Neural crest cell (in vitro differentiated cells): ENCODE measurements around the gene FAM43A. TPM values are rescaled to one million over a fixed set of nuclear protein-coding genes. Genes with fewer than 3 reads are reported as not detected.

ENCODE experiments used
- DNase-seq: peaks from one replicate; pipeline ENCODE4 v3.0.0; 2021; ENCODE audit warnings: low read depth, mixed read lengths, low spot score
- H3K27ac Mint-ChIP-seq: one replicate; pipeline ENCODE4 v1.8.0; 2021; ENCODE audit warnings: mild to moderate bottlenecking, mixed read lengths; ENCODE audit not compliant: unreplicated experiment
- H3K27me3 Mint-ChIP-seq: 2 replicates; pipeline ENCODE4 v1.8.0; 2021; ENCODE audit warnings: low read depth, mild to moderate bottlenecking, mixed read lengths
- H3K36me3 Mint-ChIP-seq: 2 replicates; pipeline ENCODE4 v1.8.0; 2021; ENCODE audit warnings: low read depth, mild to moderate bottlenecking, mixed read lengths
- H3K4me1 Mint-ChIP-seq: 2 replicates; pipeline ENCODE4 v1.8.0; 2021; ENCODE audit warnings: mixed read lengths
- H3K4me3 Mint-ChIP-seq: one replicate; pipeline ENCODE4 v1.8.0; 2021; ENCODE audit warnings: mild to moderate bottlenecking, mixed read lengths
- H3K9me3 Mint-ChIP-seq: 2 replicates; pipeline ENCODE4 v1.8.0; 2021; ENCODE audit warnings: mixed read lengths
- long read RNA-seq: library from polyadenylated mRNA; unstranded; transcript quantifications from one replicate; pipeline ENCODE4 v2.0.0, GENCODE V29; 2020
- total RNA-seq: library from RNA; stranded (reverse); gene quantifications from 2 replicates; pipeline ENCODE4 v1.2.1, GENCODE V29; 2021
- TF ChIP-seq, protein P1 (sequence below): fragments of 200-600 bp; sonication (generic); conservative IDR thresholded peaks from 2 replicates; pipeline ENCODE4 v1.5.0; 2021; ENCODE audit warnings: antibody characterized with exemption, mild to moderate bottlenecking

Gene FAM43A, protein sequence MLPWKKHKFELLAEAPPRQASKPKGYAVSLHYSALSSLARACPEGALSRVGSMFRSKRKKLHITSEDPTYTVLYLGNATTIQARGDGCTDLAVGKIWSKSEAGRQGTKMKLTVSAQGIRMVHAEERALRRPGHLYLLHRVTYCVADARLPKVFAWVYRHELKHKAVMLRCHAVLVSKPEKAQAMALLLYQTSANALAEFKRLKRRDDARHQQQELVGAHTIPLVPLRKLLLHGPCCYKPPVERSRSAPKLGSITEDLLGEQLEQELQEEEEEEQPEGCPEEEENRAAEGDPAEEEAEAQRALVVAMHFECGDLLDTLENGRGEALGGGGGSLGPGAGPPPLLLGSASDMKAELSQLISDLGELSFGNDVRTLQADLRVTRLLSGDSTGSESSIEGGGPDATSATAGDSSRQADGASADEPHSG
- total RNA-seq: 1.4 TPM in 2 replicates
- long read RNA-seq: 0 reads

DNA sequence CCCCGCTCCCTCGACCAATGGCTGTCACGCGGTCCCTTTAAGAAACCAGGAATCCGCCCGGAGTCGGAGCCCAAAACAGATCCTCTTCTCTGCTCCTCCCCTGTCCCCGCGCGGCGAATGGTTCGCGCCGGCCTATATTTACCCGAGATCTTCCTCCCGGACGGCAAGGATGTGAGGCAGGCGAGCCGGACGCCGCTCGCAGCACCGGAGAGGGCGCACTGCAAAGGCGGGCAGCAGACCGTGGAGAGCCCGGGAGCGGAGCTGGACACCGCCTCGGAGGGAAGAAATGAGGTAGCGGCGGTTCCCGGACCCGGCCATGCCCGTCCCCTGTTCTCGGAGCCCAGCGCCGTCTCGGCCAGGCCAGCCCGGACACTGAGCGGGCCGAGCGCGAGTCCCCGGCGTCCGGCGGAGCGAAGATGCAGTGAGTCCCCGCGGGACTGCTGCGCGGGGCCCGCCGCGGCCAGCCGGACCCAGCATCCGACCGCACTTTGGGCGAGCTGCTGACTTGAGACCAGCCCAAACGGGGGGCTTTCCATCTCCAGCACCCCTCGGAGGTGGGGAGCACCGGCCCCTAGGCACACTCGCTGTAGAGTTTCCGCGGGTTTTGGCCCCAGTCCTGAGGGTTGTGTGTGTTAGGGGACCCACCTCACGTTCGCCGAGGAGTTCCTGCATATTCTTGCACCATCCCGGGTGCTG, at the start of gene FAM43A:
Gene FAM43A, plus strand, starts transcription at position 166 of the 696 bp plus-strand sequence. CDS start 944 bp downstream, outside the sequence.
- Mint-ChIP-seq H3K36me3 (no peaks in the 10 kb centered on the region), H3K27me3 (peaks cover 80% of the 10 kb centered on the region), H3K9me3 (no peaks in the 10 kb centered on the region), H3K27ac (no peak within 1 kb of the TSS), H3K4me1 (peaks cover 29% of the 10 kb centered on the region), H3K4me3 (peak within 1 kb of the TSS; percentile 93)
- TF ChIP-seq, protein P1, sequence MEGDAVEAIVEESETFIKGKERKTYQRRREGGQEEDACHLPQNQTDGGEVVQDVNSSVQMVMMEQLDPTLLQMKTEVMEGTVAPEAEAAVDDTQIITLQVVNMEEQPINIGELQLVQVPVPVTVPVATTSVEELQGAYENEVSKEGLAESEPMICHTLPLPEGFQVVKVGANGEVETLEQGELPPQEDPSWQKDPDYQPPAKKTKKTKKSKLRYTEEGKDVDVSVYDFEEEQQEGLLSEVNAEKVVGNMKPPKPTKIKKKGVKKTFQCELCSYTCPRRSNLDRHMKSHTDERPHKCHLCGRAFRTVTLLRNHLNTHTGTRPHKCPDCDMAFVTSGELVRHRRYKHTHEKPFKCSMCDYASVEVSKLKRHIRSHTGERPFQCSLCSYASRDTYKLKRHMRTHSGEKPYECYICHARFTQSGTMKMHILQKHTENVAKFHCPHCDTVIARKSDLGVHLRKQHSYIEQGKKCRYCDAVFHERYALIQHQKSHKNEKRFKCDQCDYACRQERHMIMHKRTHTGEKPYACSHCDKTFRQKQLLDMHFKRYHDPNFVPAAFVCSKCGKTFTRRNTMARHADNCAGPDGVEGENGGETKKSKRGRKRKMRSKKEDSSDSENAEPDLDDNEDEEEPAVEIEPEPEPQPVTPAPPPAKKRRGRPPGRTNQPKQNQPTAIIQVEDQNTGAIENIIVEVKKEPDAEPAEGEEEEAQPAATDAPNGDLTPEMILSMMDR: peak; percentile 27
- DNase-seq: peak; percentile 74

DNA sequence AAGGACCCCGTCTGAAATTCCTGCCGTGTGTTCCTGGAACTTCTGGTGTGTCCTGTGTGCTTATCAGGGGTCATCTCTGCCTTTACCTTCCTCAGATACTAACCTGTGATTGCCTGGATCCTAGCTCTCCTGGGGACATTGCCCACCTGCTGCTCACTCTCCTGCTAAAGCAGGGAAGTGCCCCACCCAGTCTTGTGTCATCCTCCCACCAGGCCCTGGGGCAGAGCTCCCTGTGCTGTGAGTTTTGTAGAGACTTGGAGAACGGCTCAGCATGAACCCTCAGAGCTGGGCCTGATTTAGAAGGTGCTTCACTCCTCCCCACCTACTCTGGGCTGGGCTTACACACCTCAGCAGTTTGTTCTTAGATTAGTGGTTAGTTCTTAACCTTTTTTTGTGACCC, 48.6 kb upstream of the FAM43A start:
- Mint-ChIP-seq H3K27me3 (no peaks in the 10 kb centered on the region), H3K4me3 (no peak overlapping the region), H3K27ac (no peak overlapping the region), H3K9me3 (no peaks in the 10 kb centered on the region), H3K4me1 (peaks cover 17% of the 10 kb centered on the region), H3K36me3 (peaks cover 7% of the 10 kb centered on the region)
- DNase-seq: no peak
- TF ChIP-seq, protein P1: no peak

DNA sequence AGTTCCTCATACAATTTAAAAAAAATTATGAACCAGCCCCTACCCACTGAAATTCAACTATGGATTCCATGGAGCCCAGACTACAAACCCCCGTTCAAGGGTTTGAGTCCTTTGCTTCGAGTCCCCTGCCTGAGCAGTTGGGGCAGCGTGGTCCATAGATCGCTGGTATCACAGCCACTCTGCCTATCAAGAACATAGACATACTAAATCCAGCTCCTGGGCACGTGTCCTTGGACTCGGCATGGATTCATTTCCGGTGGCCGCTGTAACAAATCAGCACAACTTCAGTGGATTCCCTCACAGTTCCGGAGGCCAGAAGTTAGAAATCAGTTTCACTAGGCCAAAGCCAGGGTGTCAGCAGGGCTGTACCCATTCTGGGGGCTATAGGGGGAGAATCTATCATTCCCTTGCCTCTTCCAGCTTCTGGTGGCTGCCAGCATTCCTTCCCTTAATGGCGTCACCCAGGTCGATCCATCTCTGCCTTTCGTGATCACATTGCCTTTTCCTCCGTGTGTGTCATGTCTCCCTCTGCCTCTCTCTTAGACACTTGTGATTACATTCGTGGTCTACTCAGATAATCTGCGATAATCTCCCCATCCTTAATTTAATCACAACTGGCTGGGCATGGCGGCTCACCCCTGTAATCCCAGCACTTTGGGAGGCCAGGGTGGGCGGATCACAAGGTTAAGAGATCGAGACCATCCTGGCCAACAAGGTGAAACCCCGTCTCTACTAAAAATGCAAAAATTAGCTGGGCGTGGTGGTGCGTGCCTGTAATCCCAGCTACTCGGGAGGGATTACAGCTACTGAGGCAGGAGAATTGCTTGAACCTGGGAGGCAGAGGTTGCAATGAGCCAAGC, 47.9 kb upstream of the FAM43A start:
- H3K27ac Mint-ChIP-seq: peak overlapping the region; percentile 29
- H3K9me3 Mint-ChIP-seq: no peaks in the 10 kb centered on the region
- no peak overlapping the region for H3K4me3 Mint-ChIP-seq
- TF ChIP-seq, protein P1: no peak
- H3K36me3 Mint-ChIP-seq: peaks cover 9% of the 10 kb centered on the region
- H3K4me1 Mint-ChIP-seq: peaks cover 11% of the 10 kb centered on the region
- DNase-seq: no peak
- no peaks in the 10 kb centered on the region for H3K27me3 Mint-ChIP-seq

DNA sequence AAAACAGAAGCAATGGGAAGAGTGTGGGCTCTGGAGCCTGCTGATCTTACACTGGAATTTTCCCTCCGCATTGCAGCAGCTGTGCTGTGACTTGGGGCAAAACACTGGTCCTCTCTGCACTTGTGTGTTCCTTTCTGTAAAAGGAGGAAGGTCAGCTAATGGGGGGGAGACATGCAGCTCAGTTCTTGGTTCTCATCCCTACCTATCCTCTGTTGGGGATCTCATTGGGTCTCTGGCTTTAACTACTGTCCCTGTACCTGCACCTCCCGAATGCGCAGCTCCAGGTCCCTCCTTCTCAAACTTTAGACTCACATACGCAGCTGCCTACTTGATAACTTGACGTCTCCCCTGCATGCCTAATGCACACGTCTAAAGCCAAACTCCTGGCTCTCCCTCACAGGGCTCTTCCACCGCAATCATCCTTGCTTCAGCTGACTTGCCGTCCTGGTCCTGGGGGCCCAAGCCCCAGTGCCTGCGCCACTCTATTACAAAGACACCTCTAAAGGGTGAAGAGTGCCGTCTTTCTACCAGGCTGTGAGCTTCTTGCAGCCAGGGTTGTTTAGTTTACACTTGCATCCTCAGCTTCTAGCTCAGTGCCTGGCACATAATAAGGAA, 46.6 kb upstream of the FAM43A start:
- Mint-ChIP-seq H3K4me3 (no peak overlapping the region), H3K4me1 (peaks cover 4% of the 10 kb centered on the region), H3K27me3 (no peaks in the 10 kb centered on the region), H3K27ac (peak overlapping the region; percentile 4), H3K36me3 (peaks cover 11% of the 10 kb centered on the region), H3K9me3 (no peaks in the 10 kb centered on the region)
- DNase-seq: no peak
- TF ChIP-seq, protein P1: no peak

DNA sequence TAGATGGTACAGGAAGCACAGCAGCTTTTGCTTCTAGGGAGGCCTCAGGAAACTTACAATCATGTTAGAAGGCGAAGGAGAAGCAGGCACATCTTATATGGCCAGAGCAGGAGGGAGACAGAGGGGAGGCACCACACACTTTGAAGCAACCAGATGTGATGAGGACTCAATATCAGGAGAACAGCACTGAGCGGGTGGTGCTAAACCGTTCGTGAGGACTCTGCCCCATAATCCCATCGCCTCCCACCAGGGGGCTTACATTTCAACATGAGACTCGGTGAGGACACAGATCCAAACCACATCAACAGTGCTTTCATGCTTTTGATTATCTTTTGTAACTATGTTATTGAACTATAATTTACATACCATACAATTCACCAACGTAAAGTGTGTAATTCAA, 44.9 kb upstream of the FAM43A start:
- H3K9me3 Mint-ChIP-seq: no peaks in the 10 kb centered on the region
- H3K27me3 Mint-ChIP-seq: no peaks in the 10 kb centered on the region
- peak; percentile 31 for DNase-seq
- no peak overlapping the region for H3K27ac Mint-ChIP-seq
- no peak overlapping the region for H3K4me3 Mint-ChIP-seq
- TF ChIP-seq, protein P1: peak; percentile 47
- peaks cover 11% of the 10 kb centered on the region for H3K36me3 Mint-ChIP-seq
- no peaks in the 10 kb centered on the region for H3K4me1 Mint-ChIP-seq
